HepG2 (cell line): Measurements from ENCODE around the gene C10orf71. TPM values are rescaled to one million over a fixed set of nuclear protein-coding genes. Genes with fewer than 3 reads are reported as not detected.

ENCODE experiments used
- ATAC-seq: fragments of 200-7000 bp; cut with Tn5 transposase; 3 replicates; pipeline ENCODE4 v1.9.1; 2020; ENCODE audit warnings: mild to moderate bottlenecking, moderate library complexity
- BruUV-seq: library from RNA; stranded (reverse); fragments of 400-500 nt; replicated peaks from 2 replicates; lab custom pipeline; 2021; lab: Mats Ljungman, UMichigan
- CTCF ChIA-PET: fragments of 300-600 bp; formaldehyde crosslinking; extraction: SDS; loops from one replicate; lab custom pipeline; 2021; ENCODE audit warnings: low total read pairs, inconsistent platforms, low intra/inter-chr PET ratio; lab: Yijun Ruan, JAX
- POLR2A ChIA-PET: fragments of 350-600 bp; sonication (Branson Sonifier 250); formaldehyde crosslinking; loops from one replicate; lab custom pipeline; 2020; ENCODE audit warnings: antibody characterized with exemption, inconsistent platforms; lab: Yijun Ruan, JAX
- DNase-seq: peaks from one replicate; pipeline ENCODE4 v3.0.0-alpha.2; 2015; ENCODE audit warnings: low spot score
- FAIRE-seq: peaks from 3 replicates; lab custom pipeline; 2011; peaks lifted over from hg19 to GRCh38; lab: Jason Lieb, UNC
- H2AFZ ChIP-seq: one replicate; pipeline ENCODE4 v1.6.1; 2011; ENCODE audit warnings: low read length, inconsistent platforms
- H3K27ac ChIP-seq: fragments of 300-600 bp; 3 replicates; pipeline ENCODE4 v1.8.0; 2011; ENCODE audit warnings: mixed run types, mild to moderate bottlenecking, mixed read lengths, low read length, inconsistent platforms; ENCODE audit not compliant: insufficient read depth; ENCODE audit errors: extremely low read length
- H3K27me3 ChIP-seq, 2 experiments: fragments of 200-600 bp in 1 of 2; 2 replicates in 1 of 2; 3 replicates in 1 of 2; pipeline versions ENCODE4 v1.6.0 to v1.8.0; 2011; ENCODE audit warnings: low read length in 2 of 2, mild to moderate bottlenecking in 2 of 2, moderate library complexity in 2 of 2, inconsistent platforms in 1 of 2; ENCODE audit not compliant: insufficient read depth in 2 of 2, control insufficient read depth in 1 of 2
- H3K36me3 ChIP-seq, 2 experiments: fragments of 200-600 bp in 1 of 2; replicated peaks in 1 of 2; 2 replicates in 1 of 2; 3 replicates in 1 of 2; pipeline versions ENCODE4 v1.5.1 to v1.8.0; 2011; ENCODE audit warnings: low read length in 2 of 2, inconsistent platforms in 1 of 2; ENCODE audit not compliant: insufficient read depth in 2 of 2, control insufficient read depth in 1 of 2
- H3K4me1 ChIP-seq: 2 replicates; pipeline ENCODE4 v1.5.1; 2012; ENCODE audit warnings: low read length, inconsistent platforms; ENCODE audit not compliant: insufficient read depth
- H3K4me2 ChIP-seq: 2 replicates; pipeline ENCODE4 v1.6.0; 2011; ENCODE audit warnings: low read depth, low read length, inconsistent platforms
- H3K4me3 ChIP-seq, 3 experiments: fragments of 200-600 bp in 1 of 3; sonication (generic), shearing (Covaris generic) in 1 of 3; replicated peaks in 1 of 3; 2 replicates each; pipeline ENCODE4 v1.5.1; 2011 to 2016; ENCODE audit warnings: low read length in 3 of 3, inconsistent platforms in 2 of 3, low read depth in 2 of 3, mild to moderate bottlenecking in 2 of 3, control low read depth in 1 of 3, mixed read lengths in 1 of 3; ENCODE audit not compliant: insufficient read depth in 1 of 3
- H3K79me2 ChIP-seq: one replicate; pipeline ENCODE4 v1.6.1; 2011; ENCODE audit warnings: low read length, inconsistent platforms; ENCODE audit not compliant: insufficient read depth
- H3K9ac ChIP-seq: 2 replicates; pipeline ENCODE4 v1.6.0; 2011; ENCODE audit warnings: mild to moderate bottlenecking, low read depth, low read length, inconsistent platforms; ENCODE audit not compliant: insufficient read depth
- H3K9me3 ChIP-seq: 2 replicates; pipeline ENCODE4 v1.5.1; 2012; ENCODE audit warnings: mild to moderate bottlenecking, low read length
- H4K20me1 ChIP-seq: 2 replicates; pipeline ENCODE4 v1.6.0; 2011; ENCODE audit warnings: inconsistent platforms, mild to moderate bottlenecking, low read length, moderate library complexity; ENCODE audit not compliant: insufficient read depth
- ARNT2 ChIP-seq: sonication (generic); formaldehyde crosslinking; IDR thresholded peaks from 2 replicates; pipeline ENCODE4 v1.8.0; 2022; ENCODE audit warnings: mild to moderate bottlenecking, low read depth, missing genetic modification reagents, moderate library complexity
- ETS1 ChIP-seq: sonication (generic); formaldehyde crosslinking; IDR thresholded peaks from 2 replicates; pipeline ENCODE4 v1.4.0; 2020; ENCODE audit warnings: missing genetic modification reagents
- GABPA ChIP-seq, 2 experiments: IDR thresholded peaks; 2 replicates each; pipeline ENCODE4 v1.6.1; 2011 to 2016; ENCODE audit warnings: low read depth in 2 of 2, low read length in 1 of 2, missing biosample characterization in 1 of 2, missing genetic modification characterization in 1 of 2
- HNRNPUL1 ChIP-seq: fragments of 200-400 bp; formaldehyde crosslinking; IDR thresholded peaks from 2 replicates; pipeline ENCODE4 v1.6.1; 2017; ENCODE audit warnings: low read depth, mild to moderate bottlenecking, low read length, moderate library complexity
- IRX3 ChIP-seq: sonication (generic); formaldehyde crosslinking; IDR thresholded peaks from 2 replicates; pipeline ENCODE4 v1.8.1; 2023; ENCODE audit warnings: mild to moderate bottlenecking, low read depth, missing genetic modification reagents, borderline replicate concordance
- KAT7 ChIP-seq: IDR thresholded peaks from 2 replicates; pipeline ENCODE4 v1.6.1; 2018; ENCODE audit warnings: borderline replicate concordance, missing compliant biosample characterization
- NR2C2 ChIP-seq: sonication (generic); formaldehyde crosslinking; IDR thresholded peaks from 2 replicates; pipeline ENCODE4 v1.4.0; 2020; ENCODE audit warnings: missing genetic modification reagents, mild to moderate bottlenecking, moderate library complexity, borderline replicate concordance
- SUZ12 ChIP-seq: fragments of 150-350 bp; IDR thresholded peaks from 2 replicates; pipeline ENCODE4 v1.6.1; 2014; ENCODE audit warnings: low read depth, low read length
- ZNF350 ChIP-seq: sonication (generic); formaldehyde crosslinking; IDR thresholded peaks from 2 replicates; pipeline ENCODE4 v1.4.0; 2020; ENCODE audit warnings: mild to moderate bottlenecking, low read depth, missing genetic modification reagents, borderline replicate concordance
- ZNF430 ChIP-seq: sonication (generic); formaldehyde crosslinking; IDR thresholded peaks from 2 replicates; pipeline ENCODE4 v1.9.0; 2021; ENCODE audit warnings: mild to moderate bottlenecking, missing genetic modification reagents
- ZNF543 ChIP-seq: sonication (generic); formaldehyde crosslinking; IDR thresholded peaks from 2 replicates; pipeline ENCODE4 v1.4.0; 2020; ENCODE audit warnings: mild to moderate bottlenecking, missing genetic modification reagents
- ZNF614 ChIP-seq: IDR thresholded peaks from 2 replicates; pipeline ENCODE4 v1.6.1; 2018; ENCODE audit warnings: missing biosample characterization, missing genetic modification reagents, inconsistent platforms, borderline replicate concordance
- ZNF713 ChIP-seq: sonication (generic); formaldehyde crosslinking; IDR thresholded peaks from 2 replicates; pipeline ENCODE4 v1.4.0; 2020; ENCODE audit warnings: mild to moderate bottlenecking, missing genetic modification reagents
- WGBS: methylation state at CpG from one replicate; pipeline ENCODE4 v1.1.6; 2017; ENCODE audit warnings: low lambda C conversion rate; 5-methylcytosine and 5-hydroxymethylcytosine counted together
- in situ Hi-C: cut with HindIII; loops from 2 replicates; pipeline ENCODE4 v1.10.0; 2017; ENCODE audit warnings: low pct_unique_long_range_greater_than_20kb; ENCODE audit not compliant: extremely low pct_ligation_motif_present
- intact Hi-C: fragments of 100-400 bp; cut with micrococcal nuclease; formaldehyde crosslinking; loops from one replicate; pipeline ENCODE4 v1.10.0; 2022; ENCODE audit not compliant: unreplicated experiment
- polyA plus RNA-seq, 8 experiments: library from polyadenylated mRNA; depleted of rRNA in 3 of 8; stranded (reverse) in 7 of 8; unstranded in 1 of 8; fragments of >200 nt; fragmentation: Illumina TruSeq in 4 of 8; extraction: Trizol in 4 of 8; gene quantifications; 2 replicates each; pipeline versions ENCODE4 v1.2.1 to v1.2.3, GENCODE V29; 2011 to 2016; ENCODE audit warnings: low read depth in 4 of 8, missing spikeins in 1 of 8, mixed read lengths in 1 of 8; ENCODE audit not compliant: insufficient read depth in 1 of 8
- total RNA-seq, 5 experiments: library from RNA; depleted of rRNA; stranded (reverse); fragments of >200 nt; fragmentation: Illumina TruSeq; extraction: Trizol; gene quantifications; 2 replicates each; pipeline ENCODE4 v1.2.3, GENCODE V29; 2016; ENCODE audit warnings: low read depth in 1 of 5
- TF ChIP-seq, protein P1 (sequence below): sonication (generic); formaldehyde crosslinking; IDR thresholded peaks from 2 replicates; pipeline ENCODE4 v1.8.1; 2022; ENCODE audit warnings: mild to moderate bottlenecking, missing genetic modification reagents

Gene C10orf71
- total and polyA plus RNA-seq, 2 of the 13 experiments (the other 11 are each of a cell fraction or from before 2014, with no cell fraction given) = not detected

DNA sequence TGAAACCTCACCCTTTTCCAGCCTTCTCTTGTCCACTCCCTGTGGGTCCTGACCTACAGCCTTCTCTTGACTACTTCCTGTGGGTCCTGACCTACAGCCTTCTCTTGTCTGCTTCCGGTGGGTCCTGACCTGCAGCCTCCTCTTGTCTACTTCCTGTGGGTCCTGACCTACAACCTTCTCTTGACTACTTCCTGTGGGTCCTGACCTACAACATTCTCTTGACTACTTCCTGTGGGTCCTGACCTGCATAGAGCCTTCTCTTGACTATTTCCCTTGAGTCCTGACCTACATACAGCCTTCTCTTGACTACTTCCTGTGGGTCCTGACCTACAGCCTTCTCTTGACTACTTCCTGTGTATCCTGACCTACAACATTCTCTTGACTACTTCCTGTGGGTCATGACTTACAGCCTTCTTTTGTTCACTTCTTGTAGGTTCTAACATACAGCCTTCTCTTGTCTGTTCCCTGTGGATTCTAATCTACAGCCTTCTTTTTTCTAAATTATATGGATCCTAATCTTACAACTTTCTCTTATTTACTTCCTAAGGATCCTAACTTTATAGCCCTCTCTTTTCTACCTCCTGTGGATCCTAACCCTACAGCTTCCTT is 36.5 kb downstream of the C10orf71 start:
- no peak for ATAC-seq
- POLR2A ChIA-PET = no interaction called here

GRCh38 chr10:49338604-49339003 is 39.6 kb downstream of the C10orf71 start:
- Histone ChIP-seq H2AFZ (no peak overlapping the region), H3K36me3 (no peaks in the 10 kb centered on the region), H3K27ac (no peak overlapping the region), H3K4me2 (no peak overlapping the region), H3K4me3 (no peak overlapping the region), H3K4me1 (no peaks in the 10 kb centered on the region), H3K79me2 (no peaks in the 10 kb centered on the region), H3K9me3 (no peaks in the 10 kb centered on the region), H3K27me3 (no peaks in the 10 kb centered on the region), H4K20me1 (no peaks in the 10 kb centered on the region), H3K9ac (no peak overlapping the region)
- ATAC-seq (no peak), FAIRE-seq (no peak), DNase-seq (no peak)
- TF ChIP-seq ARNT2 (CRISPR knock-in tag) (no peak), IRX3 (no peak), KAT7 (CRISPR knock-in tag) (no peak), ETS1 (CRISPR knock-in tag) (no peak), SUZ12 (no peak), ZNF543 (CRISPR knock-in tag) (no peak), ZNF350 (CRISPR knock-in tag) (no peak), HNRNPUL1 (no peak), ZNF430 (CRISPR knock-in tag) (no peak), ZNF614 (no peak)
- TF ChIP-seq, protein P1, sequence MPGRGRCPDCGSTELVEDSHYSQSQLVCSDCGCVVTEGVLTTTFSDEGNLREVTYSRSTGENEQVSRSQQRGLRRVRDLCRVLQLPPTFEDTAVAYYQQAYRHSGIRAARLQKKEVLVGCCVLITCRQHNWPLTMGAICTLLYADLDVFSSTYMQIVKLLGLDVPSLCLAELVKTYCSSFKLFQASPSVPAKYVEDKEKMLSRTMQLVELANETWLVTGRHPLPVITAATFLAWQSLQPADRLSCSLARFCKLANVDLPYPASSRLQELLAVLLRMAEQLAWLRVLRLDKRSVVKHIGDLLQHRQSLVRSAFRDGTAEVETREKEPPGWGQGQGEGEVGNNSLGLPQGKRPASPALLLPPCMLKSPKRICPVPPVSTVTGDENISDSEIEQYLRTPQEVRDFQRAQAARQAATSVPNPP = no peak
- intact Hi-C loops (no loop called here), in situ Hi-C loops (no loop called here)
- ChIA-PET POLR2A (no interaction called here), CTCF (no interaction called here)
- BruUV-seq = no TSS peak
- WGBS = 3% methylated on average over 1 of the region's 1 CpG

More for the DNA sequence above, 36.5 kb downstream of the C10orf71 start:
- Histone ChIP-seq H4K20me1 (no peaks in the 10 kb centered on the region), H3K27me3 (no peaks in the 10 kb centered on the region), H2AFZ (no peak overlapping the region), H3K27ac (no peak overlapping the region), H3K4me2 (no peak overlapping the region), H3K79me2 (no peaks in the 10 kb centered on the region), H3K9ac (no peak overlapping the region), H3K4me3 (no peak overlapping the region), H3K36me3 (no peaks in the 10 kb centered on the region), H3K9me3 (no peaks in the 10 kb centered on the region), H3K4me1 (no peaks in the 10 kb centered on the region)
- DNase-seq (no peak), FAIRE-seq (no peak)
- TF ChIP-seq NR2C2 (CRISPR knock-in tag) (peak; percentile 65; the same call in 1 of the 2 replicates), GABPA (IDR thresholded peaks at IDR 0.05; ENCODE audit: low read depth, low read length) (0 out of 2 replicates have a peak, but pooled peaks have one; percentile 12), GABPA (CRISPR knock-in tag; IDR thresholded peaks at IDR 0.05; ENCODE audit: low read depth) (peak; percentile 57; the same call in 1 of the 2 replicates), ZNF713 (no peak)
- intact Hi-C loops (no loop called here), in situ Hi-C loops (no loop called here)
- CTCF ChIA-PET = no interaction called here
- 35% methylated on average over 1 of the region's 1 CpG for WGBS
- BruUV-seq = no TSS peak
